Measurements from ENCODE around the gene COA7. TPM values are rescaled to one million over a fixed set of nuclear protein-coding genes. Genes with fewer than 3 reads are reported as not detected.

The COA7 gene
- total RNA-seq, 2 donors from 2014 or later = 1.9 to 3.9 TPM

Other genes starting within 250 kb of the COA7 start
- gene TUT4, start 145.3 kb downstream of the COA7 start, total RNA-seq = 100 to 1,000 TPM; 125 to 136 TPM
- gene GPX7, start 96.0 kb downstream of the COA7 start, total RNA-seq = 10 to 100 TPM; 13.4 to 13.9 TPM
- gene SHISAL2A, start 65.2 kb downstream of the COA7 start, total RNA-seq = 10 to 100 TPM; 33.1 to 41.9 TPM
- gene ZYG11B, start 28.1 kb upstream of the COA7 start, total RNA-seq = 10 to 100 TPM; 13.5 to 16.8 TPM
- under 1 TPM in 1 of 2 donors, not detected in 1; 0.20 TPM for gene ZYG11A, start 144.4 kb upstream of the COA7 start, total RNA-seq
- 100 to 1,000 TPM; 134 to 140 TPM for gene ECHDC2, start 223.4 kb upstream of the COA7 start, total RNA-seq
- 10 to 100 TPM; 55.2 to 60.6 TPM for gene SCP2, start 228.9 kb upstream of the COA7 start, total RNA-seq